ACC112 (cell line): ENCODE measurements around the gene MYT1.
"Not testable (repeated sequence)": the region's sequence is repeated elsewhere in the genome, so short reads cannot be mapped to it uniquely, and the experiment has no call there.

Experiments used
- H2AFZ ChIP-seq: fragments of 200-600 bp; sonication (generic); one replicate; pipeline ENCODE4 v1.6.0; 2017; ENCODE audit warnings: antibody characterized with exemption, low read length; ENCODE audit not compliant: unreplicated experiment
- H3K27ac ChIP-seq: fragments of 200-600 bp; sonication (generic); 2 replicates; pipeline ENCODE4 v1.5.1; 2014; ENCODE audit warnings: low read depth, mild to moderate bottlenecking, antibody characterized with exemption, low read length, moderate library complexity
- H3K27me3 ChIP-seq: fragments of 200-600 bp; sonication (generic); 2 replicates; pipeline ENCODE4 v1.6.1; 2014; ENCODE audit warnings: mild to moderate bottlenecking, antibody characterized with exemption, low read length, moderate library complexity, mixed read lengths; ENCODE audit not compliant: insufficient read depth
- H3K36me3 ChIP-seq: fragments of 200-600 bp; sonication (generic); 2 replicates; pipeline ENCODE4 v1.6.1; 2016; ENCODE audit warnings: mild to moderate bottlenecking, antibody characterized with exemption, low read length, moderate library complexity, mixed read lengths; ENCODE audit not compliant: insufficient read depth
- H3K4me1 ChIP-seq: fragments of 200-600 bp; sonication (generic); one replicate; pipeline ENCODE4 v1.6.1; 2016; ENCODE audit warnings: low read length, mixed read lengths; ENCODE audit not compliant: insufficient read depth, unreplicated experiment, control insufficient read depth
- H3K4me3 ChIP-seq: fragments of 200-600 bp; sonication (generic); 2 replicates; pipeline ENCODE4 v1.5.1; 2014; ENCODE audit warnings: mild to moderate bottlenecking, low read depth, low read length
- H3K79me2 ChIP-seq: fragments of 200-600 bp; sonication (generic); one replicate; pipeline ENCODE4 v1.6.0; 2016; ENCODE audit warnings: low read length; ENCODE audit not compliant: control insufficient read depth, unreplicated experiment, insufficient read depth

The MYT1 gene

GRCh38 chr20:64283646-64284045, 119.4 kb downstream of the MYT1 start:
- no peaks in the 10 kb centered on the region for H3K36me3 ChIP-seq
- H3K4me3 ChIP-seq = no peak overlapping the region
- H3K79me2 ChIP-seq = no peaks in the 10 kb centered on the region

GRCh38 chr20:64285579-64286446, 121.6 kb downstream of the MYT1 start:
- not testable (repeated sequence) for H3K36me3 ChIP-seq, H2AFZ ChIP-seq, H3K27me3 ChIP-seq, H3K4me3 ChIP-seq, H3K4me1 ChIP-seq, H3K27ac ChIP-seq, H3K79me2 ChIP-seq

More at GRCh38 chr20:64283646-64284045, 119.4 kb downstream of the MYT1 start:
- no peaks in the 10 kb centered on the region for H3K4me1 ChIP-seq
- H3K27me3 ChIP-seq = no peaks in the 10 kb centered on the region
- no peak overlapping the region for H3K27ac ChIP-seq
- H2AFZ ChIP-seq = no peak overlapping the region

- H3K27me3 ChIP-seq, H3K36me3 ChIP-seq, H3K79me2 ChIP-seq, H2AFZ ChIP-seq, H3K4me3 ChIP-seq, H3K4me1 ChIP-seq, H3K27ac ChIP-seq: not testable (repeated sequence)
Observed at GRCh38 chr20:64286447-64287263, 122.4 kb downstream of the MYT1 start.

GRCh38 chr20:64287264-64287590, 123.0 kb downstream of the MYT1 start:
- H3K27ac ChIP-seq, H3K27me3 ChIP-seq, H2AFZ ChIP-seq, H3K79me2 ChIP-seq, H3K4me1 ChIP-seq, H3K36me3 ChIP-seq, H3K4me3 ChIP-seq: not testable (repeated sequence)
